GM19351 (cell line): ENCODE measurements around the gene UGT1A3.
A peak's percentile ranks its signal among the peaks of the same experiment; 100 is the strongest.

ENCODE experiments used
- ATAC-seq: cut with Tn5 transposase; IDR thresholded peaks from one replicate; pipeline ENCODE4 v1.9.1; 2021; ENCODE audit warnings: mild to moderate bottlenecking, moderate library complexity; ENCODE audit not compliant: unreplicated experiment

The UGT1A3 gene

DNA sequence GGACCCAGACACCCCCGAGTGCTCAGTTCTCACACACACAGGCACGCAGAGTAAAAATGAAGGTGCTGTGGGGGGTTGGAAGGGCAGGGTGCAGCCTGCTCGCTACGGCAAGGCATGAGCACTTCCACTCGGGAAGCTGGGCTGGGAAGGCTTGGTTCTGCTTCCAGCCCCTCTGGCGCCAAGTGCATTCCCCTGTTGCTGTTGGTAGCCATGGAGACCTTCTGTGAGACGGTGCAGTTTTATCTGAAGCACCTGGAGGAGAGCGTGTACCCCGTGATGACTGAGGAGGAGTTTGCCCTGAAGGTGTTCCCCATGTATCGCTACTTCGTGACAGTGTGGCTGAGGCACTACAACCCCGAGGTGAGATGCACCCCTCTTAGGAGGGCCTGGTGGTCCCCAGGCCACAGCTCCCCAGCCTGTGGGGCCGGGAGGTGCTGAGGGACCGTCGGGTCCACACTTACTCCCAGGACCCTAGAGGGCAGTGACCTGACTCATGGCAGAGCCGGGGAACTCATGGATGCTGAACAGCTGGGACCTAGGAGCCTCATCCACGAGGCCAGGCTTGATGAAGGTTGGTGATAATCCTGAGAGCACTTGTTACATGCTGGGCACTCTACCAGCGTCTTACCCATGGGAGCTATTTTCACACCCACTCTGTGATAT lies 64.8 kb downstream of the UGT1A3 start:
- ATAC-seq = no peak

- ATAC-seq = no peak
Measured at GRCh38 chr2:233794128-233794658, 65.4 kb downstream of the UGT1A3 start.

GRCh38 chr2:233795735-233796171 lies 66.9 kb downstream of the UGT1A3 start:
- no peak for ATAC-seq

GRCh38 chr2:233796254-233796653 lies 67.4 kb downstream of the UGT1A3 start:
- ATAC-seq = no peak

DNA sequence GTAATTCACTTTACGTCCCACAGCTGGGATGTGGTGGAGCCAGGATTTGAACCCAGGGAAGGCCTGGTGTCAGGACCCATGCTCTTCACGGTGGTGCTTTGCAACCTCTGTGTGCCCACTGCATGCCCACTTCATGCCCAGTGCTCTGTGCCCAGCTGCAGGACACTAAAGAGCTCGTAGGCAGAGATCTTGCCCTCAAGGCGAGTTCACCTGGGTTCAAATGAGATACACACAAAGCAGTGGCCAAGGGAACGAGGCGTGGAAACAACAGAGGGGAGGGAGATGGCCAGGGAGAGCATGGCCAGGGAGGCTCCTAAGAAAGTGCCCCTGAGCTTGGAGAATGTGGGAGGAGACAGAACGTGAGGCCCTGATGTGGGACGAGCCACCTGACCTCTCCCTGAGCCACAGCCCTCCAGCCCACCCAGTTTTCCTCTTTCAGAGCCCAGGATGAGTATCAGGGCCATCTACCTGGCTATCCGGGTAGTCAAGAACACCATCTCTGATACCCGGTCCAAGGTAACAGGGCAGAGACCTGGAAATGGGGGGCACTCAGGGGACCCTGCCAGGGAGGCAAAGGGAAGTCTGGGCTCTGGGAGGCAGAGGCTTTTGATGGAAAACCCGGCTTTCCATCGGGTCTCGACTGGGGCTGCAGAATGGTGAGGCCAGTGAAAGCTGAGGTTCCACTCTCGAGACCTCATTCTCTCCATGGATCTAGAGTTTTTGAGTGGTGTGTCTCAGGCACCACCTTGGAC lies 69.7 kb downstream of the UGT1A3 start:
- no peak for ATAC-seq

GRCh38 chr2:233799087-233799665 lies 70.3 kb downstream of the UGT1A3 start:
- ATAC-seq = no peak

DNA sequence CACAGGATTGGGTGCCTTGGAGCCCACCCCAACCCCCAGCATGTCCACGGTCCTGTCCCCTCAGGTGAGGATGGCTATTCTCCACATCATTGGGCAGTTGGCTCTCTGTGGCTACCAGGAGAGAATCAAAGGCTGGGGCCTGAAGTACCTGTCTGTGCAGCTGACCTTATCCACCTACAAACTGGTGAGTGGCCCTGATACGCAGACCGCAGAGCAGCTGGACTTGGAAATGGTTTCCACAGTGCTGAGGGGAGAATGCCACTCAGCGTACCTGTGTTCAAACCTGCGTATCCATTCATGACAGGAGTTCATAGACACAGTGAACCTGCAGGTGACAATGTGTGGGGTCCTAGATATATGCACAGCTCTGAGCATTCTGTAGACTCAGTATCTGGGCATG lies 70.9 kb downstream of the UGT1A3 start:
- no peak for ATAC-seq

DNA sequence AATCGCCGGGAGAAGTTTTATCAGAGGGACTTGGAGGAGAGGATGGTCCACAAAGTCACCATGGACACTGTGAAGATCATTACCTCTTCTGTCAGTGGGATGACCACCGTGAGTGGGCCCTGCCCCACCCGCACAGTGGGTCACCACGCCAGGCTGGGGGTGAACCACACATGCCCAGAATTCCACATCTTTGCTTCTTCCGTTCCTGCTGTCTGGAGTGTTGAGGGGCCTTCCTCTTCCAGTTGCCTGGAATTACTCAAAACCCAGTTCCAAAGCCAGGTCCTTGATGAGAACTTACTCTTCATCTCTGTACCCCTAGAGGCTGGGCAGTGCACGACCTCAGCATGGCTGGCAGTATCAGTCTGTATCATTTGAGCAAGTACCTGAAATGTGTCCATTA lies 71.4 kb downstream of the UGT1A3 start:
- ATAC-seq = no peak

GRCh38 chr2:233801357-233802131 lies 72.7 kb downstream of the UGT1A3 start:
- peak; percentile 82 for ATAC-seq

- ATAC-seq = no peak
Measured at GRCh38 chr2:233802132-233802815, 73.4 kb downstream of the UGT1A3 start.

DNA sequence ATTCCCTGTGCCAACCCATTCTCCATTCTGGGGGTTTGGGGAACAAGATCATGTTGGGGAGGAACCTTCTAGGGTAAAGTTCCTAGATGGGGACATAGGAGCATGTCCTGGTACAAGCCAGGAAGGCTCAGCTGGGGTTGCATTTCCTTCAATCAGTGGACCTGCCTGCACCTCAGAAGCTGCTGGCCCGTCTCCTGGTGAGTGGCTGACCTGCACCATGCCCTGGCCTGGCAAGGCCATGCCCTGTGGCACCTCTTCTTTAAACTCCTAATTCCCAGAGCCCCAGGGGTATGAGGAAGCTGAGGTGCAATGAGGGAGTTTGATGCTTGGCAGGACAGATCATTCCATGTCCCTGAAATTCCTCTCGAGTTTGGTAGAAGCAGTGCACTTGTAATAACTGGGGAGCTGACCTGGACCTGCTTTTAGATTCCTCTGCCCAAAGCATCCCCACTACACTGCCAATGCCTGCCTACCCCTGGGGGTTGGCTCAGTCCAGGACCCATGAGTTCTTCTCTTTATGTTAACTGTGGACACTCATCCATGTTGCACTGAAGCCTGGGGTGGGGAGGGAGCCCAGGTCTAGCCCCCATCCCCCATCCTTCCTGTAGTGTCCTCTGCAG lies 74.6 kb downstream of the UGT1A3 start:
- ATAC-seq = no peak

GRCh38 chr2:233803994-233804393 lies 75.2 kb downstream of the UGT1A3 start:
- no peak for ATAC-seq

DNA sequence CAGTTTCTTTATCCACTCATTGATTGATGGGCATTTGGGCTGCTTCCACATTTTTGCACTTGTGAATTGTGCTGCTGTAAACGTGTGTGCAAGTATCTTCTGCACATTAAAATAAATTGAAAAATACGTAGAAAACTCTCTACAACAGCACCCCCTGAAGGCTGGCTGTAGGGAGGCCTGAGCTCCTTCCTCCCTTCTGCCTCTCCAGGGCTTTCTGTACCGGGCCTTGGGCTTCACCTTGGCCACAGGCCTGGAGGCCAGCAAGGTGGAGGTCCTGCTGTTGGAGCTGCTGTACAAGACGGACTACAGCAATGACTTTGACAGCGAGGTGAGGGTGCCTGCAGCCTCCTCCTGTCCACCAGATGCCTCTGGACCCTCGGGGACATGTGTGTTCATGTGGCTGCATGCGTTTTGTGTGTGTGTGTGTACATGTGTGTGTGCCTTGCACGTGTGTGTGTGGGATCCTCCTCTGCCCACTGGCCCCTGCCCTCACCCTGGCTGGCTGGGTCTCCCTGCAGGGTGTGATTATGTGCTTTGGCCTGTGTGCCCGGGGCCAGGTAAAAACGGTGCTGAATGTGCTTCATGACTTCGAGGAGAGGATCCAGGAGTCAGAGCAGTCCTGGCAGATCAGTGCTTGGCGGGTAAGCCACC lies 78.5 kb downstream of the UGT1A3 start:
- ATAC-seq = no peak

DNA sequence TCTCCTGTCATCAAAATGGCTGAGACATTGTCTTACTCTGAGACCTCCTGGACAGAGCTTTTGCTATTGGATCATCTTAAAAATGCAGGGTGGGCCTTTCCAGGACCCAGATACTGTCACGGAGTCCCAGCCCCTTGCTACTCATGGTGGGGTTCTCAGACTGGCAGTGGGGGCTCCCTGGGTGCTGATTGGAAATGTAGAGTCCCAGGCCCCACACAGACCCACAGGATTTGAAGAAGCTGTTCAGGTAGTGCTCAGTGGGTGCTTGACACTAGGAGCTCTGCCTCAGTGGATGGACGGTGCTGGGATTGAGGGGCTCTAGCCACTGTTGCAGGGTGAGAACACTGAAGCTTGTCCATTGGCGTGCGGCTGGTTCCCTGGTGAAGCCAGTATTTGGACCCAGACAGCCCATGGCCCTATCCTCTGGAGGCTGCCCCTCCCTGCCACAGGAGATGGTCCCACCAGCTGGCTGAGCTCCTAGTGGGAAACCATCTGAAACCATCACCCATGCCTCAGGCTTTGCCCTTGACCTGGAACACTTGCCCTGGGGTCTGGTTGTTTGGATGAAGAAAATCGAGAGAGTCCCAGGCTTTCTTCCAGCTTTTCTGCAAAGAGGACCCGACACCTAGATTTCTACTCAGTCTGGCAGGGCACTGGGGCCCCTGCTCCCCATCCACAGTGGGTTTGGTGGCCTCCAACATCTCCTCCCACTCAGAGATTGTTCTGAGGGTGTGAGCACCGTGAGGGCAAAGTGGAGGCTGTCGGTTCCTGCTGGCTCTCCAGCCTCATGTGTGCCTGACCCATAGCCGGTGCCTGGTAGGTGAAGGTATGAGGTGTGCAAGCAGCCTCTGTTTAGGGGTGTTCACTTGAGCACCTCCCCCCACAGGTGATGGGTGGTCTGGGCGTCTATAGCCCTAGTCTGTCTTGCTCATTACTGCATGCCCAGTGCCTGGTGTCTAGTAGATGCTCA lies 79.4 kb downstream of the UGT1A3 start:
- ATAC-seq = no peak

DNA sequence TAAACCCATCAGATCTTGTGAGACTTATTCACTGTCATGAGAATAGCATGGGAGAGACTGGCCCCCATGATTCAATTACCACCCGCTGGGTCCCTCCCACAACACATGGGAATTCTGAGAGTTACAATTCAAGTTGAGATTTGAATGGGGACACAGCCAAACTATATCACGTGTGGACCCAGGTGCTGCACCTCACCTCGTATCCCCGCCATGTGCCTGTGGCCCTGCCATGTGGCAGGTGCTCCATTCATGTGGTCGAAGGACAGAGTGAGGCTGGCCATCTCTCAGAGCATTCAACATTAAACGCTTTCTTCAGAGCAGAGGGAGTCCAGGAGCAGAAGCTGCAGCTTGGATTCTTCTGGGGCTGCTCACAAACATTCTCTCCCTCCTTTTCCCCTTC lies 81.5 kb downstream of the UGT1A3 start:
- no peak for ATAC-seq

GRCh38 chr2:233811087-233811486 lies 82.2 kb downstream of the UGT1A3 start:
- no peak for ATAC-seq

GRCh38 chr2:233811732-233812131 lies 82.9 kb downstream of the UGT1A3 start:
- ATAC-seq = no peak

- ATAC-seq = no peak
Measured at GRCh38 chr2:233813236-233814055, 84.6 kb downstream of the UGT1A3 start.
